Dedifferentiated amniotic fluid mesenchymal stem cell (primary cell): ENCODE results near the gene ABCB6.

Experiments used
- DNase-seq: peaks from one replicate; pipeline ENCODE4 v3.0.0-alpha.2; 2016; ENCODE audit errors: extremely low spot score

The ABCB6 gene

DNA sequence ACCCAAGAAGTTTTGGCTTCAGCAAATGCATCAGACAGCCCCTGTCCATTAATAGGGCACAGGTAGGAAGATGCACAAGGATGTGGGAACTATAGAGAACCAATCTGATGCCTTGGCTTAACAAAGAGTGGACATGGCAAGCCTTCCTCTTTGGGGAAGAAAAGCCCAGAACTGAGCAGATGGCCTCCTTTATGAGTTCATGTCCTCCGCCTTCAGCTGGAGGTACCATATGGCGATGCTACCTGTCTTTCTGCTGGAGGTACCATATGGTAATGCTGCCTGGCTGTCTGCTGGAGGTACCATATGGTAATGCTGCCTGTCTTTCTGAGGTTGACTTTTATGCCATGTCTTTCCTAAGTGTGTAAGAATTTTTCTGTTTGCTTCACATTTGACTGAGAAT lies 34.6 kb downstream of the ABCB6 start:
- no peak for DNase-seq

DNA sequence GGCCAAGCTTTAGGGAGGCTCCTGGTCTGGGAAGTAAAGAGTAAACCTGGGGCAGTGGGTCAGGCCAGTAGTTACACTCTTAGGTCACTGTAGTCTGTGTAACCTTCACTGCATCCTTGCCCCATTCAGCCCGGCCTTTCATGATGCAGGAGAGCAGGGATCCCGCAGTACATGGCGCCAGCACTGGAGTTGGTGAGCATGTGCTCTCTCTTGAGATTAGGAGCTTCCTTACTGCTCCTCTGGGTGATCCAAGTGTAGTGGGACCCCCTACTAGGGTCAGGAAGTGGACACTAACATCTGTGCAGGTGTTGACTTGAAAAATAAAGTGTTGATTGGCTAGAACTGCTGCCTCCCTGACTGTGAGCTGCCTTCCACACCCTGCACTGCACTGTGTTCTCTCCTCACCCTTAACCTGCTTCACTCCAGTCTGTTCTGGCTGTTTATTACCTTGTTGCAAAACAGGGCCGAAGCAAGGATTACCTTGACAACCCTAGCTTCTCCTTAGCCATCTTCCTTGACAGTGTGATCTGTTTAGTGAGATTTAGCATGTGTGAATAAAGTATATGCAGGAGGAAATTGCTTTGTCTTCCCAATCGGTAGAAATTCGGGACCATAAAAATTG lies 35.5 kb downstream of the ABCB6 start:
- DNase-seq: no peak

DNA sequence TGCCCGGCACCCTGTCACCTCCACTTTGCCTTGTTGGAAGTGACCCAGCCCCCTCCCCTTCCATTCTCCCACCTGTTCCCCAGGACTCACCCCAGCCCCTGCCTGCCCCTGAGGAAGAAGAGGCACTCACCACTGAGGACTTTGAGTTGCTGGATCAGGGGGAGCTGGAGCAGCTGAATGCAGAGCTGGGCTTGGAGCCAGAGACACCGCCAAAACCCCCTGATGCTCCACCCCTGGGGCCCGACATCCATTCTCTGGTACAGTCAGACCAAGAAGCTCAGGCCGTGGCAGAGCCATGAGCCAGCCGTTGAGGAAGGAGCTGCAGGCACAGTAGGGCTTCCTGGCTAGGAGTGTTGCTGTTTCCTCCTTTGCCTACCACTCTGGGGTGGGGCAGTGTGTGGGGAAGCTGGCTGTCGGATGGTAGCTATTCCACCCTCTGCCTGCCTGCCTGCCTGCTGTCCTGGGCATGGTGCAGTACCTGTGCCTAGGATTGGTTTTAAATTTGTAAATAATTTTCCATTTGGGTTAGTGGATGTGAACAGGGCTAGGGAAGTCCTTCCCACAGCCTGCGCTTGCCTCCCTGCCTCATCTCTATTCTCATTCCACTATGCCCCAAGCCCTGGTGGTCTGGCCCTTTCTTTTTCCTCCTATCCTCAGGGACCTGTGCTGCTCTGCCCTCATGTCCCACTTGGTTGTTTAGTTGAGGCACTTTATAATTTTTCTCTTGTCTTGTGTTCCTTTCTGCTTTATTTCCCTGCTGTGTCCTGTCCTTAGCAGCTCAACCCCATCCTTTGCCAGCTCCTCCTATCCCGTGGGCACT lies 36.2 kb downstream of the ABCB6 start:
- no peak for DNase-seq

DNA sequence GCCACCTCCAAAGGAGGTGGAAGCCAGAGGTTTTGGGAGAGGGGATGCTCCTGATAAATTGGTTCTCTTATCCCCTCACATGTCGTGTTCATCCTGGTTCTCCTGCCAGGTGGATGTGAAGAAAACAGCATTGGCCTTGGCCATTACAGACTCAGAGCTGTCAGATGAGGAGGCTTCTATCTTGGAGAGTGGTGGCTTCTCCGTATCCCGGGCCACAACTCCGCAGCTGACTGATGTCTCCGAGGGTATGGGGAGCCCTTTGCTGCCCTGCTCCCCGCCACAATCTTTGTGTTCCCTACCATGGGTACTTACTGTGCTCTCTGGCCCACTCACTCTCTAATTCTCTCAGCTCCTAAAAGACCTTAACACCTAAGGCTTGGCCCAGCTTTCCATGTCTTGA lies 37.2 kb downstream of the ABCB6 start:
- no peak for DNase-seq

DNA sequence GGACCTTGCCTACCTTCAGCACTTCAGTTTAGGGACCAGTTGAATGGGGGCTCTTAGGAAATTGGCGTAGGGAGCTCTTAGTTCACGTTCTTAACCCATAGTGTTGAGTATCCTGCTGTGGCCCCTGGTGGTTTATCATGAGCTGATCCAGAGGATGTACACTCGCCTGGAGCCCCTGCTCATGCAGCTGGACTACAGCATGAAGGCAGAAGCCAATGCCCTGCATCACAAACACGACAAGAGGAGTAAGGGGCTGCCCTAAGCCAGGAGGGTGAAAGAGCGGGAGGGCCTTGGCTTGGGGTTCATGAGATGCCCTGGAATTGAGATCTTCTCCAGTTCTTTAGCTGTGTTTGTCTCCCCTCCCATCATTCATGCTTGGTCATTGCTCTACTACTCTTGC lies 37.8 kb downstream of the ABCB6 start:
- DNase-seq: no peak

DNA sequence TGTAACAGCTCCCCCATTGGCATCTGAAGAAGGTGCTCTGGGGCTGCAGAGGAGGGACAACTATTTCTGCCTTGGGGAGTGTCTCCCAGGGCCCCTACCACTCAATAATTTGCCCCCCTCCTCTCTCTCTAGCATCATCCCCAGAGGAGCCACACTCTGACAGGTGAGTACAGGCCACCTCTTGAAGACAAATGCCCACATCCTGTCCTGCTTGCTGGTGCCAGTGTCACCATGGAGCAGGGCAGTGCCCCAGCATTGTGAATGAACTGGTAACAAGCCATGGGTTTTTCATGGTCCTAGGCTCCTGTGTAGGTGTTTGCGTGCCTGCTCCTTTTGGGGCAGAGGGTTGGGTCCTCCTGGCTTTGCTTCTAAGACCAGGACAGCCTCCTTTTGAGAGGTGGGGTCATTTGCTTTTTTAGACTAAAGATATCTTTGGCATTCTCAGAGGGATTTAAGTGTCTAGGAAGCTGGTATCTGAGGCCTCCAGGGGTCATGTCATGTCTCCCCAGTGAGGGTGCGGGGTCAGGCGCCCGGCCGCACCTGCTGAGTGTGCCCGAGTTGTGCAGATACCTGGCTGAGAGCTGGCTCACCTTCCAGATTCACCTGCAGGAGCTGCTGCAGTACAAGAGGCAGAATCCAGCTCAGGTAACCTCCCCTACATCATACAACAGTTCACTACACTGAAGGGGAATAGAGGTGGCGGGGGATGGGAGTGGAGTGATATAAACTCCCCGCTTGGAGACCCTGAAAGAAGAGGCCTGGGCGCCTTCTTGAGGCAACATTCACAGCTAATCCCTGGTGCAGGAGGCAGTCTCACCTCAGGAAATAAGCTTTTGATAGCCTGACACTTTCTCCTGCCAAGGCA lies 38.9 kb downstream of the ABCB6 start:
- DNase-seq: no peak

DNA sequence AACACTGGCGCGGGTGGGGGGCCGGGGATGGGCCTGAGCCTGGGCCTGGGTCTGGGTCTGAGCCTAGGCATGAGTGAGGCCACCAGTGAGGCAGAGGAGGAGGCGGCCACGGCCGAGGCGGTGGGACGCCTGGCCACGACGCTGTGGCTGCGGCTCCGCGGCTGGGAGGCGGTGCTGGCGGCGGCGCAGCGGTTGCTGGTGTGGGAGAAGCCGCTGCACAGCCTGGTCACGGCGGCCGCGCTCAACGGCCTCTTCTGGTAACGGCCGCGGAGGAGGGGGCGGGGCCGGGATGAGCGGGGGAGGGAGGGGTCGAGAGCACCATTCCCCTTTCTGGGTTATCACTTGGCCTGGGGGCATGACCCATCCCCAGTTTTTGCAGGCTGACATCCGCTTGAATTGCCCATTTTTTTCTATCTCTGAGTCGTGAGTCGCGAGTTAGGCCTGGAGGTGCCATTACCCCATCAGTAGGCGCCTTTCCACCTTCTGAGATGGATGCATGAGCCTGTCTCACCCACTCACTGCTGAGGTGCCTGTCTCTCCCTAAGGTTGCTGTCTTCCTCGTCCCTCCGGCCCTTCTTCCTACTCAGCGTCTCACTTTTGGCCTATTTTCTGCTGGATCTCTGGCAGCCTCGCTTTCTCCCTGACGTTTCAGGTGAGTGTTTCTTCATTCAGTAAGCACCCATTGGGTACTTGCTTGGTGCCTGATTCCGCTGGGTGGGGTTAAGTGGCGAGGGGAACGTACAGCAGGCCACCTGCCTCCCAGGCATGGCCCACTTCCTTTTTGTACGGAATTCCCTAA lies 40.2 kb downstream of the ABCB6 start:
- no peak for DNase-seq

DNA sequence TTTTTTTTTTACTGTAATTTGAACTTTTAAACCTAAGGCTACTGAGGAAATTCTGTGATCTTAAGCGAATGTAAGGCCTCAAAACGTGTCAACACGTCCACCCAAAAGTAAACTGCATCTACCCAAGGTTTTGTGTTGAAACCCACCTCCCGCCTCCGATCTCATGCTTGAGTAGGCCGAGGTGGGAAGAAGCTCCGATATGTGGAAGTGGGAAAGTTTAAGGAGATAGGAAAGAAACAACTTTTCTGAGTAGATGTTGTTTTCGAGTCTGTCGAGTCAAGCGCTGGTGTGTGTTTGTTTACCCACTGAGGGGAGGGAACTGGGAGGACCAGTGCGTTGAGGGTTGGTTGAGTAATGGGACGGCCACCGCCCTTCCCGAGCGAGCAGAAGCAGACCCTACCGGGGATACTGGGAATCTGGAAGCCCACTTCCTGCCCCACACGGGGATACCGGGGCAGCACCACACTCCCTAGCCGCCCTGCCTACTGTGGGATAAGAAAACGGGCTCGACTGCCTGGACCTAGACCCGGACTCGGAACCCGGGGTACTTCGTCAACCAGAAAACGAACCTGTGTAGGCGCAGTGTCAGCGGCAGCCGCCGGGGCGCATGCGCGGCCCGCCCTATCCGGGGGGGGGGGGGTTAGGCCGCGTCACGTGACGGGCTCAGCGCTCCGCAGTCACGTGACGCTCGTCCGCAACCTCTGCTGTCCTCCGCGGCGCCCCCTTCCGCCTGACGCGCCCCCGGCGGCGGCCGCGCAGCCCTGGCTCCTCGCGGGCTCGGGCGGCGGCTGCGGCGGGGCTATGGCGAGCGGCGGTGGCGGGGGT lies 41.0 kb downstream of the ABCB6 start, which contains the start of gene RETREG2:
RETREG2 (plus strand) TSS at position 724 of the 825 bp plus-strand sequence; CDS start at position 802, 78 bp downstream.
- peak; percentile 85 for DNase-seq

DNA sequence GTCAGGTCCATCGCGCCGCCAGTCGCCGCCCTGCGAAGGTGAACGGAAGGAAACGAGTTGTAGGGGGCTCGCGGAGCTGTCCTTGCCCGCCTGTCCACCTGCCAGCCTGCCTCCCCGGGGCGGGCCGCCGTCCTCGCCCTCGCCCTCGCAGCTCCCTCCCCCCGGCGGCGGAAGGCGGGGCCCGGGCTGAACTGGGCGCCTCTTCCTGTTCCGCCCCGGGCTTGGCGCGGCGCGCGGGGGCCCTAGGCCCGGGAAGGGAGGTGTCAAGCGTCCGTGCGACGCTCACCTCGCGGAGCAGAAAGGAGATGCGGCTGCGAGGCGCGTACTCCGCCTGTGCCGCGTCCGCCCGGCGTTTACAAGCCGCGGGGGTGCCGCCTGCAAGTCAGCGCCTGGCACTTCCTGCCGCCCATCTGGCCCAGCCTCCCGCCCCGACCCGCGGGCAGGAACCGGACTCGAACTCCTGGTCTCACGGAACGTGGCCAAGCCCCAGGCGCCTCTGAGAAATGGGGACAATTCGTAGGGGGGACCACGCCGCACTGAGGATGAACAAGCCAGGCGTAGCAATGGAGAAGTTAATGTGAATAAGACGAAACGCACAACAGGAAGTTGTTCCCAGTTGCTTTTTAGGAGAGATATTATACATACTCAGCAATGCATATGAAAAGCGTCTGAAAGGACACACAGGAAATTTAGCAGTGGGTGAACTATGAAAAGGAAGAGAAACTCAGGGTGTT lies 41.8 kb downstream of the ABCB6 start, which contains the start of gene CNPPD1:
CNPPD1 (minus strand) TSS at position 108 of the 734 bp plus-strand sequence; CDS start at position 11, 97 bp downstream.
- peak; percentile 40 for DNase-seq

DNA sequence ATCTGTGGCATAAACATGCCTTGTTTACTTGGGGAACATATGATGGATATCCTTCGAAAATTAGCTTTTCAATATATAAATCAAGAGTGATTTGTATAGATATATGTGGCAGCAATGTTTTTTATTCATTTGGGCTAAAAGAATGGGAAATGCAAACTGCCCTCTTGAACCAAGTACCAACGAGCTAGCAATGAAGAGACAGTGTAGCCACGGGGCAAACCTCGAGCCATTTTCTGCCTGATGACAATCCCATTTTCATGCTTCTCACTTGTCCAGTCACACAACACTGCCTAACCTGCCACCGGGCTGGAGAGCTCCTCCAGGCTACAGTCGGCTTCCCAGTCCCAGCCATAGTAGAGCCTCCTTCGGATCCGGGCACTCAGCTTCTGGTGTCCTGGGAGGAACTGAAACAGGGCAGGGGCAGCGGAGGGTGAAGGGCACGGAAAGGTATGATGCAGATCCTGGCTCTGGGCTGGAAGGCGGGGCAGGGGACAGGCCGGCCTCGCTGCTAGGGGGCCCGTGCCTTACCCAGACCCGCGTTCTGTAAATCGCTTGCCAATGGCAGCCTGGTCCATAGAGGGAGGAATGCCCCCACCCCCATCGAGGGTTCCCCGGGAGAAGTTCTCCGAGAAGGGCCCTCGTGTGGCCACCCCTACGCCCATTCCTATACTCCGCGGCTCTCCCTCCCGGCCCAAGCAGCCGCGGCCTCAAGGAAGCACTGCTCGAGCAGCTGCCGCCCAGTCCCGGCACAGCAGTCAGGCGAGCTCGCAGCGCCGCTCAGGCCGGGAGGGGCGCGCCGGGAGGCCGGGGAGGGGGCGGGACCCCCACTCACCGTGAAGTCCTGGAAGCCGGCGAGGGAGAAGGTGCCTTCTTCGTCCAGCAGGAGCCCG lies 42.6 kb downstream of the ABCB6 start:
- peak; percentile 25 for DNase-seq

DNA sequence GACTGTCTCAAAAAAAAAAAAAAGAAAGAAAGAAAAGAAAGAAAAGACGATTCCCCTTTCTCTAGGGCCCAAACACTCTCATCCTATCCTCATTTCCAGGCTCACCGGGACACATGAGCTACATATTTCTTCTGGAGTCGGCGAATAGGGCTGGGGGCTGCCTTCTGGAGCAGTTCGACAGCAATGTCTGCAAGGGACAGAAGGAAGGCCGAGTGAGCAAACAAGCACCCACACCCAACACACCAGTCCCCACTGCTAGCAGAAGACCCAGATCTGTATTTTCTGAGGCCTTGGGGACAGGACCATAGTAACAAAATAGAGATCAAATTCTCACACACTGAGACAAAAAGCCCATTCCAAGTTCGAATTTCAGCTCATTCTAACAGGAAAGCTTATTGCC lies 43.3 kb downstream of the ABCB6 start:
- DNase-seq: no peak

DNA sequence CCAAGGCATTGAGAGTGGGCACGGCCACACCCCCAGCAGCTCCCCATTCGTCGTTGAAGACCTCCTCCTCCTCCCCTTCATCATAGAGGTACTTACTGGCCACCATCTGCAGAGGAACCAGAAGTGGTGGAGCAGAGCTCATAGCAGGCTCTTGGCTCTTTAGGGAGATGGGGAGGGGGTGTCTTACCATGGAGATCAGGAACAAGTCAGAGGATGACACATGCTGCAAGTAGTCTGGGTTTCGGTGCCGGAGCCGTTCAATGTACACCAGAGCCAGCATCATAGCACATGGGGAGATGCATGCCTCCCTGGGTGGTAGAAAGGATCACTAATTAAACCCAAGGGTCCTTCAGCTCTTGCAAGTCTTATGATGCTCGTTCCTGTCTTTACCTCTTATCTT lies 44.0 kb downstream of the ABCB6 start:
- DNase-seq: no peak

DNA sequence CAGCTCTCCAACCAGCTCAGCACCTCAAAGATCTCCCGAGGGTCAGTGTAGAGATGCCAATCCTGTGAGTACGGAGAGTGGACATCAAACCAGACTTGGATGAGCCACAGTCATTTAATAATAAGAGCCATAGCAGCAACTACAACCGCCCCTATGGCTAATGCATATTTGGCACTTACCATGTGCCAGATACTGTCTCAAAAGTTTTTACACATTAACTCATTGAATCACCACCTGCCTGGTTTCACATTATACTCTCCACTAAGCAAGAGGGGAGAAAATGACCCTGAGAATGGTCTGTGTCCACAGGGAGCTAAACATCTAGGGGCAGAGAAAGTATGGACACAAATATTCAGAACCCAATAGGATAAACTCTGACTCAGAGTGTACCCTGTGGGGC lies 44.6 kb downstream of the ABCB6 start:
- DNase-seq: no peak

DNA sequence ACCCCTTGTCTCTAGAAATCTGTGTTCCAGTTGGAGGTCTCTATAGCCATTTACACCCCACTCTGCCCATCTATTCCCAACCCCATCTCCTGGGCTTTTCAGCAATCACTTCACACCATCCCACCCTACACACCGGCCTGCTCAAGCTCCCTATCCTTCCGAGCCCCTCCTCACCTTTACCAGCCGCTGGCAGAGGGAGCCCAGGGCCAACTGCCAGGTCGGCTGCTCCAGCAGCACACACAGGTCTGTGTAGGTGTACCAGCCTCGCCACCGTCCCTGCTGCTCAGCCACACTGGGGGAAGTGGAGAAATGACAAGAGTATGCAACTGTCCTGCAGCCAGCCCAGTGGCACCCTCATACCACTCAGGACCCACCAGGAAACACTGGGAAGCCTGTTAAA lies 45.6 kb downstream of the ABCB6 start:
- DNase-seq: no peak

DNA sequence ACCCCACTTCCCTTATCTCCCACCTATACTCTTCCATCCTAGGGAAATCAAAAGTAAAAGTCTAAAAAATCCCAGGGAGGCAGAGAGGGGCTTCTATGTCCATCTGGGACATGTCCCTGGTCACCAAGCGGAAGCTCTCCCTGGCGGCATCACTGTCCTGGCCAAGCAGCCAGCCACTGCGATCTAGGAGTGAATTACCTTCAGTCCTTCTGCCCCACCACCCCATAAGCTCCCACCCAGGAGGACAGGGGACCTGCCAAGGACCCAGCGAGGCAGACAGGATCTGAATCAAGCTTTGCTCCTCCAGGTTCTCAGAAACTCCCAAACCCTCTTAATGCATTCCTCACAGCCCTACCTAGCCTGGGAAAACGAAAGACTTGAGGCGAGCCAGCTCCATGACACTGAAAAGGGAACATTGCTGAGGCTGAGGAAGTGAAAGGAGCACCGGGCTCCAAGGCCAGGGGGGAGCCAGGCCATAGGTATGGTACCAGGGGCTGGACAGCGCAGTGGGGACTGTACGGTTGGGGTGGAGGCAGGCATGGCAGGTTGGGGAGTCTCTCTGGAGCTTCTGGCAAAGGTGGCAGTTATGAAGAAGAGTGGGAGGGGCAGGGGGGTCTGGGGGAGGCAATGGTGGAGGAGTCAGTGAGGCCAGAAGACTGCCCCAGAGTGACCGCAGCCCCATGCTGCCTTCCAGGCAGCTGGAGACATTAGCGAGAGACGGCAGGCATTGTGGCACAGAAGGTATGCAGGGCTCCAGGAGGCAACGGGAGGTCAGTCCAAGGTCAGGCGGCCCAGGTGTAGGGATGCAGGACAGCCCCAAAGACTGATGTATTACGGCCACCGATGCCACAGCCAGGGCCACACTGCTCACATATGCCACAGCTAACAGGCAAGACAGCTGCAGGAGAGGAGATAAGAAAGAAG lies 46.3 kb downstream of the ABCB6 start:
- DNase-seq: no peak

DNA sequence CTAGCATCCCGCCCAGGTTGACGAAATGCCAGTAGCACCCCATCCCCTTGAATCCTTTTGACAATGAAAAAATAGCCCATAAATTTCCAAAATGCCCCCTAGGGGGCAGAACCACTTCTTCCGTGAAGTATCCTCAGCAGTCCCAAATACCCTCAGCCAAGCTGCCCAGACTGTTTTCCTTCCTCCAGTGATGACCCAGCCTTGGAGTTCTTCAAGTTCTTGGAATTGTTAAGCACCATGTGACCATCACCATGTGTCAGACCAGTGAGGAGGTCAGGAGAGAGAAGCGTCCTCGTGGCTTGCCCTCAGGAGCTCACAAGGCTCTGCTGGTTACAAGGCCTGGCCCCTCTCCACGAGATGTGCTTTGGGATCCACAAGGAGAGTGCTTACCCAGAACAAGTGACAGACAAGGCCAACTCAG lies 47.5 kb downstream of the ABCB6 start:
- DNase-seq: peak; percentile 64

DNA sequence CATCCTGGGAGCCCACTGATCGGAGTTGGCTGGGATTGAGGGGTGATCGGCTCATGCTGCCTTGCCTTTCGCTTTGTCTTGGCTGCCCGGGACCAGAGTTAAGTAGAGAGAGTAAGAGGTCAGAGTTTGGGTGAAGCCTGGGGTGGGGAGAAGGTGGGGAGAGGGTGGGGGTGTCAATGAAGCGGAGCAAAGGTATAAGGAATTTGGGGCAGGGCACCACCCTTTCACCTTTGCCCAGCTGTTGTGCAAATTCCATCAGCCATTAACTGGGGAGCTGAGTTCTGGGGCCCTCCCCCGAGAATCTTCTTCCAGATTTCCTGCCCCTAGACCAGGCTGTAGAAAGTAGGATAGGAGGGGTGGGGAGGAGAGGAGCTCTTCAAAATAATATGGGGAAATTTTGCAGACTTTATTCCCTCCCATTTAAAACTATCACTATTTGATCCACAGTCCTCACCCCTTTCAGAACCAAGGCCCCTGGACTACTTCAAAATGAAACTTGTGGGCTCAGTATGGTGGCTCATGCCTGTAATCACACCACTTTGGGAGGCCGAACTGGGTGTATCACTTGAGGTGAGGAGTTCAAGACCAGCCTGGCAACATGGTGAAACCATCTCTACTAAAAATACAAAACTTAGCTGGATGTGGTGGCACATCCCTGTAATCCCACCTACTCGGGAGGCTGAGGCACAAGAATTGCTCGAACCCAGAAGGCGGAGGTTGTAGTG lies 48.7 kb downstream of the ABCB6 start, which contains the start of gene SLC23A3:
SLC23A3 (minus strand) TSS at position 100 of the 725 bp plus-strand sequence; CDS start at position 55, 45 bp downstream.
- DNase-seq: no peak
